MM.1S (cell line): ENCODE data around the gene IPCEF1.

Source experiments
- CTCF ChIP-seq: fragments of 300-600 bp; sonication (generic); IDR thresholded peaks from 2 replicates; pipeline ENCODE4 v1.5.1; 2016; ENCODE audit warnings: antibody characterized with exemption, low read length, mixed read lengths
- EZH2 ChIP-seq: fragments of 300-600 bp; sonication (generic); optimal IDR thresholded peaks from 2 replicates; pipeline ENCODE3; 2017; ENCODE audit warnings: low read depth, mild to moderate bottlenecking, antibody characterized with exemption, low read length, mixed read lengths

GRCh38 chr6:154233383-154233782, 123.2 kb downstream of the IPCEF1 start:
- TF ChIP-seq CTCF (no peak), EZH2 (no peak)
